Effector CD8-positive, alpha-beta T cell (primary cell): ENCODE measurements around the gene LGALS1.
A peak's percentile ranks its signal among the peaks of the same experiment; 100 is the strongest.

Source experiments
- DNase-seq: peaks from one replicate; lab custom pipeline; 2025; lab: John Stamatoyannopoulos, UW

The LGALS1 gene

DNA sequence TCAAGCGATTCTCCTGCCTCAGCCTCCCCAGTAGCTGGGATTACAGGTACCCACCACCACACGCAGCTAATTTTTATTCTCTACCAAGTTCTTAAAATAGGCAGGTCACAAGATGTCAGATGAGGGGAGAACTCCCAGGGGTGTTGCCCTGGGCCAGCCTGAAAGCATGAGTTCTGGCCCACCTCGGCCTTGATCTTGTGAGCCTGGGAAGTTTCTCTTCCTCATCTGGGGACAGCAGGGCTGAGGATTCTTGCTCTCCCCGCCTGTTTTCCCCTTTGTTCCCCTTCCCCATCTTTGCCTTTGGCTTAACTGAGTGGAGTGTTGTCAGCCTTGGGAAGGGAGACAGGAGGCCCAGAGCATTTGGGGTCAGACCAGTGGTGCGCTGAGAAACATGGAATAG is 13.4 kb upstream of the LGALS1 start:
- no peak for DNase-seq

DNA sequence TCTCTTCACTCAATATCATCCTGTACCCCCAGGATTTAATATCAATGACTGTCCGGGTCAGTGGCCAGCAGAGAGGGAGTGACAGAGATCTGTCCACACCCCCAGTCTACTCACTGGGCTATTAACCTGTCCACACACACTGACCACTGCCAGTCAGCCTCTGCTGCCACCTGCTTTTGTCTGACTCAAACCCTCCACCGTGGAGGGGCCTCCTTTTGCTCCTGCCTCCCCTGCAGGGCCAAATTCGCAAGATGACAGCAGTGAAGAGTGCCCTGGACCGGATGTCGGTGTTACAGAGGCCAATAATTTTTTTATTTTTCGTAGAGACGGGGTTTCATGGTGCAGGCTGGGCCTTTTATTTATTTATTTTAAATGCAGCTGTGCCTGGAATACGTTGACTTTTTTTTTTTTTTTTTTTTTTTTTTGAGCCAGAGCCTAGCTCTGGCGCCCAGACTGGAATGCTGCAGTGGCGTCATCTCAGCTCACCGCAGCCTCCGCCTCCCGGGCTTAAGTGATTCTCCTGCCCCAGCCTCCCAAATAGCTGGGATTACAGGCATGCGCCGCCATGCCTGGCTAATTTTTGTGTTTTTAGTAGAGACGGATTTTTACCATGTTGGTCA is 11.8 kb upstream of the LGALS1 start:
- no peak for DNase-seq

DNA sequence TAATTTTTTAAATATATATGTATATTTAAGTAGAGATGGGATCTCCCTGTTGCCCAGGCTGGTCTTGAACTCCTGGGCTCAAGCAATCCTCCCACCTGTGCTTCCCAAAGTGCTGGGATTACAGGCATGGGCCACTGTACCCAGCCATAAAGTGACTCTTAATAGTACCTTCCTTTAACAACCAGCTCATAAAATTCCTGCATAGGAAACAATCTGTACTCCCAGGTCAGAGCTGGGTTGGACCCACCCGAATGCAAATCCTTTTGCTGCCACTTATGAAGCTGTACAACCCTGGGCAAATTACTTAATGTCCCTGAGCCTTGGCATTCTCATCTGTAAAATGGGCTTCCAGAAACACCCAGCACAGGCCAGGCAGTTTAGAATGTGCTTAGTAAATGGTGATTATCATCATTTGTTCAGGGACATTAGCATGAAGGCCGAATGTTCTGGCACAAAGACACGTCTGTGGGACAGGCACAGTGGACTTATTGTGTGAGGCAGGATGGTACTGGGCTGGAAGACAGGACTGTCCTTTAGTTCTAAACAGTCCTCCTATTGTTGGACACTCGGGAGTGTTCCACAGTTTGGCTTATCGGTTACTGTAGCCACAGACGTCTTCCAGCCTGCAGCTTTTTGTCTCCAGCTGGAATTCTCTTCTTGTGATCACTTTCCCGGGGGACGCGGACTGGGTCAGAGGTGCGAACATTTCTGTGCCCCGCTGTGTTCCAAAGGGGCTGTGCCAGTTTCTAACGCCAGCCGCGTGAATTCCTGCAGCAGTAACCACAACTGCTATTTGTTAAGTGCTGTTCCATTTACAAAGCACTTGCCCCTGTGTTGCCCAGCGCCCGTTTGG is 11.0 kb upstream of the LGALS1 start:
- no peak for DNase-seq

- no peak for DNase-seq
Measured at GRCh38 chr22:37665487-37665886, 9.9 kb upstream of the LGALS1 start.

GRCh38 chr22:37669586-37669985 is 5.8 kb upstream of the LGALS1 start:
- DNase-seq: no peak

- peak; percentile 20 for DNase-seq
Measured at GRCh38 chr22:37672206-37672919, 3.1 kb upstream of the LGALS1 start.

DNA sequence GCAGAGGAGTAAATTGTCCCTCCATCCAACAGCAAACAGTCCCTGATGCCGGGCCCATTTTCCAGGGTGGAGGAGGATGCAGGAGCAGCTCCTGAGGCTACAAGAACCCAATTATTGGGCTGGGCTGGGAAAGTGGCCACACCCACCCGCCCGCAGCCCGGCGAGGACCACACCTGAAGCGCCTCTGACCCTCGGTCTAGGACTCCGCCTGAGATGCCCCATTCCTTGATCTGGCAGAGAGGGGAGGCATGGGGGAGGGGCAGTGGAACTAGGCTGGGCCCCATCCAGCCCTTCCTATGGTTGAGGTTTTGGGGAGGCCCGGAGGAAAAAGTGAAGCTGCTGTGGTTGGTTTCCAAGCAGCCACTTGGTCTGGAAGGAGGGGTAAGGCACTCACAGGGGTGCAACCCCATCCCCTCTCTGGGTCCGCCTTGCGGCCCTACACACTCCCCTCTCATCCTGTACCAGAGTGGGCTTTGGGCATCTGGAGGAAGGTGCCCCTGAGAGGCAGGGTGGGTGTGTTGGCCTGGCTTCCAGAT is 2.4 kb upstream of the LGALS1 start:
- no peak for DNase-seq

GRCh38 chr22:37674248-37674647 is 1.2 kb upstream of the LGALS1 start:
- DNase-seq: no peak

DNA sequence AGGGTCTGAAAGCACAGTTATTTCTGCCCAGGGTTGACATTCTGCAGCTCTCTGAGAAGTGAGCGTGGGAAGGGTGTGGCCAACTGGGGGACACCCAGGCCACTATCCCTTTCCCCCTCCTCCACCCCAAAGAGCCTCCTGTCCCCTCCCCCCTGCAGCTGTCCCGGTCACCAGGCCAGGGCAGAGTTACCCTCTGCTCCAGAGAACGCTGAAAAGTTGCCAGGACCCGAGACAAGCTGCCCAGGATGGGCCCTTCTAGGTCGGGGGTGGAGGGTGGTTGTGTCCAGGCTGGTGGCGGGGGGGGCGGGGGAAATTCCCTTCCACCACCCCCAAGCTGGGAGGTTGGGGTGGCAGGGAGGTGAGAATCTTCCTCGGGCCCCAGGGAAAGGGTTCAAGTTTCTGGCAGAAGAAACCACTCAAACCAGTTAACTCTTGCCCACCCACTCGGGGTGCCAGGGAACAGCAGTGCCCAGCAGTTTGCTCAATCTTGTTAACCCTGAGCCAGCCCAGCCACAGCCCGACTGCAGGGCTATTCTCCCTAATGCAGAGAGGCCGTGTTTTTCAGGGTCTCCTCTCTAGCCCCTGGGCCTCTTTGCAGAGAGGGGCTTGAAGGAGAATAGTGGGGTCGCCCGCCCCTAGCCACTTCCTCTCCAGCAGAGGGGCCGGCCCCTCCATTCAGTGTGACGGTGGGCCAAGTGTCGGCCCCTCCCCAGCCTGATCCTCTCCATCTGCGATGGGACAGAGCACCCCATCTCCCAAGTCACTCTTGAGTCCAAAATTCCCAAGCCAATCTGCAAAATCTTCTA is 697 bp downstream of the LGALS1 start:
- DNase-seq: peak; percentile 12

DNA sequence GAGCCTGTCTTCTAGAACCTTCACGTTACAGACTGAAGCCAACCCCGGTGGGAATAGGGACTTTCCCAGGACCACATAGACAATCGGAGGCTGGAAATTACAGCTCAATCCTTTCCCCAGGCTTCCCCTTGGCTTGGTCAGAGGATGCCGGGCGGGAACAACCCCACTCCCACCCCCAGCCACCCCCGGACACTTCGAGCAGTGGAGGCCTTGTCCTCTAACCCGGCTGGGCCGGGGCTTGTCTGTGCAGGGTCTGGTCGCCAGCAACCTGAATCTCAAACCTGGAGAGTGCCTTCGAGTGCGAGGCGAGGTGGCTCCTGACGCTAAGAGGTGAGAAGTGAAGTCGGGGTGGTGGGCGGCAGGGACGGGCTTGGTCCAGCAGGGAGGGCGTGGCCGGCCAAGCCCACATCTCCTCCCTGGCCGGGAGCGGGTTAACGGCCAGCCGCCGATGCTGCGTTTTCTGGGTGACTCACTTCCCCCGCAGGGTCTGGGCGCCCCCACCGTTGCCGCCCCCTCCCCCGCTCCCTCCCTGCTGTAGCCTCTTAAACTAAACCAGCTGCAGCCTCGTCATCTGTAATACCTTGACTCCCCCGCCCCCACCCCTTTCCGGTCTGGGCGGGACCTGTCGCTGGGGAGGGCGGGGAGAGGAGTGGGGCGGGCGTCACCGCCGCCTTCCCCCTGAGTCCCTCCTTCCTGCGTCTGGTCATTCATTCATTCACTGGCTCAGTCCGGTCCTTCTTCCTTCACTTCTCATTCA is 1.5 kb downstream of the LGALS1 start:
- peak; percentile 88 for DNase-seq

- no peak for DNase-seq
Measured at GRCh38 chr22:37677493-37677974, 2.1 kb downstream of the LGALS1 start.

DNA sequence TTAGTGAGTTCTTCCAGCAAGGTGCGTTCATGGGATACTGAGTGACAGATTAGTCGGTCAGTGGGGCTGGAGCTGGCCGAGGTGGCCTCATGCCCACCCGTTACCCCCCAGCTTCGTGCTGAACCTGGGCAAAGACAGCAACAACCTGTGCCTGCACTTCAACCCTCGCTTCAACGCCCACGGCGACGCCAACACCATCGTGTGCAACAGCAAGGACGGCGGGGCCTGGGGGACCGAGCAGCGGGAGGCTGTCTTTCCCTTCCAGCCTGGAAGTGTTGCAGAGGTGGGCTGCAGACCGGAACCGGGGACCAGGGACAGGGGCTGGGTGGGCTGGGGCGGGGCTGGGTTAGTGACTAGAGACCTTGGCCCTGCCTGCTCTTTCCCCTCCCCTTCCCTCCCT is 2.9 kb downstream of the LGALS1 start:
- no peak for DNase-seq

DNA sequence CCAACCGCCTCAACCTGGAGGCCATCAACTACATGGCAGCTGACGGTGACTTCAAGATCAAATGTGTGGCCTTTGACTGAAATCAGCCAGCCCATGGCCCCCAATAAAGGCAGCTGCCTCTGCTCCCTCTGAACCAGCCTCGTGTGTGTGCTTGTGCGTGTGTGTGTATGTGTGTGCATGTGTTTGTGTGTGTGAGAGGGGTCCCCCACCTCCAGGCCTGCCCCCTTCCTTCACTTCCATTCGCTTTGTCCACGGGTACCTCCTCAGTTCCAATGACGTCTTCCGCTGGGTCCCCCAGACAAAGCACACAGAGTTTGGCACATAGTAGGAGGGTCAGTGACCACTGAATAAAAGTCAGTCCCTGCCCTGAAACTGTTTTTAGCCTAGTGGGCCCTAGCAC is 4.2 kb downstream of the LGALS1 start:
- DNase-seq: no peak

DNA sequence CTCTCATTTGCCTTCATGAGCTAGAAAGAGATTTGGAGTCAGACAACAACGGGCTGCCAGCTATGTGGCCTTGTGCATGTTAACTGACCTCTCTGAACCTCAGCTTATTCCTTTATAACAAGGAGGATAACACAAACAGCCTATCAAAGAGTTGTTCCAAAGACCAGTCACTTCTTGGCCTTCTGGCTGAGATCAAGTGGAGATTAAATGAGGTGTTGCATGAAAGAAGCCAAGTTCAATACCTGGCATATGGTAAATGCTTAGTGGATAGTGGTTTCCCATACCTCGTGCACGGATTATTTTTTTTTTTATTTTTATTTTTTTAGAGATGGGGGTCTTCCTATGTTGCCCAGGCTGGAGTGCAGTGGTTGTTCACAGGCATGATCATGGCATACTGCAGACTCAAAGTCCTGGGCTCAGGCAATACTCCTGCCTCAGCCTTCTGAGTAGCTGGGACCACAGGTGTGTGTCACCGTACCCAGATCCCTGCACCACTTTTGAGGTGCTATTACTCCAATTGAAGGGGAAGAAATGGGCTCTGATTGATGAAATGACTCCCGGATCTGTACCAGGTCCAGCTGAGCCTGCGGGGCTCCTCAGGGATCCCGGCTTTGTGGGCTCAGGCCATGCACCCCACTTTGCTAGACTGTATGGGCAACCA is 4.9 kb downstream of the LGALS1 start:
- DNase-seq: no peak

GRCh38 chr22:37681001-37681424 is 5.6 kb downstream of the LGALS1 start:
- DNase-seq: no peak

- DNase-seq: peak; percentile 44
Measured at GRCh38 chr22:37681556-37682049, 6.2 kb downstream of the LGALS1 start.

DNA sequence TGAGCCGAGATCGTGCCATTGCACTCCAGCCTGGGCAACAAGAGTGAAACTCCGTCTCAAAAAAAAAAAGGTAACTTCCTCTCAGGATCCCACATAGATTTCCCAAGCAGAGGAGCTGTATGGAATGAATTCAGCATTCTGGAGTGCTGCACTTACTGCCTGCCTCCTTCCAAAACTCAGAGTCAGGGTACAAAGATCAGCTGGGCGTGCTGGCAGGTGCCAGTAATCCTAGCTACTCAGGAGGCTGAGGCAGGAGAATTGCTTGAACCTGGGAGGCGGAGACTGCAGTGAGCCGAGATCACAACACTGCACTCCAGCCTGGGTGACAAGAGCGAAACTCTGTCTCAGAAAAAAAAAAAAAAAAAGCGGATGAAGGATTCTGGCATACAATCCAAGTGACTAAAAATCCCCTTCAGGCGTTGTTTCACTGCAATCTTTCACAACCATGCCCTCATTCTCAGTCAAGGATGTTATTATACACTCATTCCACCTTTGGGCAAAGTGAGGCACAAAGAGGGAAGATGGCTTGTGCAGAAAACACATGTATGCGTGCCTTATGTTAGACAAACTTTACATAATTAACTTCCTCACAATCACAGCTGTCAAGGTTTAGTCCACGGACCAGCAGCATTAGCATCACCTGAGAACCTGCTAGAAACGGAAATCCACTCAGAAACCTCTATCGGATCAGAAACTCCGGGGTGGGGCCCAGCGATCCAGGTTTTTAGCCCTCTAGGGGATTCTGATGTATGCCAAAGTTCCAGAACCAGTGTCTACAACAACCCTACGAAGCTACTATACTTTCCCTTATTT is 9.6 kb downstream of the LGALS1 start:
- no peak for DNase-seq

DNA sequence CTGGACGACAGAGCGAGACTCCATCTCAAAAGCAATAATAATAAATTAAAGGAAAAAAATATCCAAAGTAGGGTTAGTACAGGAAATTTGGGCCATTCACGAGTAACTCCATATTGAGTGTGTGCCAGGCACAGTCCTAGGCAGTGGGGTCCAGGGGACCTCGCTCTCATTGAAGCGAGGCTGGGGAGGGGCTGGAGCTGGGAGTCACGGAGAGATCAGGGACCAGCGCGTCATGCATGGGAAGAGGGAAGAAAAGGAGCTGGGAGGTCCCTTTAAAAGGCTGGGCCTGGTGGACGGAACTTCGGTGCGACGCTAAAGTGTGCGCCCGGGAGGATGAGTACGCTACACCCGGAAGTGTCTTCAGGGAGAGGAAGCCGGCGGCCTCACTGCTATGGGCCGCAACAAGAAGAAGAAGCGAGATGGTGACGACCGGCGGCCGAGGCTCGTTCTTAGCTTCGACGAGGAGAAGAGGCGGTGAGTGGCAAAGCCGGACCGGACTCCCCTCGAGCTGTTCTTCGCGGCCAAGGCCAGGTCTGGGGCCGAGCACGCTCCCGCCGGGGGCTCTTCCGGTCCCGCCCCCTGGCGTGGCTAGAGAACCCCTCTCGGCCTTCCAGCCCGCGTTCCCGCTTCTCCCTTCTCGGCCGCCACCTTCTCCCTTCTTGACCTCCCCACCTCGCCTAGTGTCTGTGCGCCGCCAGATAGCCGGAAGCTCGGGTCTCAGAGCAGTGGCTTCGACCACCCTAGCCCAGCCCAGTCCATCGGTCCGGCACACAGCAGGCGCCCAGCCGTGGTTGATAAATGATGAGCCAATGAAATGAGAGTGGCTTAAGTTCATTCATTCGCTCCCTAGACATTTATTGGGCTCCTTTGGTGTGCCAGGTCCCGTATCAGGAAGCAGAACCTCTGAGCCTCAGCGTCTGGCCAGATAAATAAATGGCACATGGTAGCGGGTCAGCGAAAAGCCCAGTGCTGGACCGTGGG is 10.9 kb downstream of the LGALS1 start, which contains the start of gene NOL12:
Gene NOL12 (plus strand): TSS at position 342 of the 981 bp plus-strand sequence. CDS start 50 bp downstream, at position 392.
- peak; percentile 49 for DNase-seq
